ENCODE measurements around the gene PLCB3. TPM values are rescaled to one million over a fixed set of nuclear protein-coding genes. Genes with fewer than 3 reads are reported as not detected.
A peak's percentile ranks its signal among the peaks of the same experiment; 100 is the strongest.

Gene PLCB3
- total and polyA plus RNA-seq, 7 donors = 10.6 to 52.8 (median 17.7) TPM

DNA sequence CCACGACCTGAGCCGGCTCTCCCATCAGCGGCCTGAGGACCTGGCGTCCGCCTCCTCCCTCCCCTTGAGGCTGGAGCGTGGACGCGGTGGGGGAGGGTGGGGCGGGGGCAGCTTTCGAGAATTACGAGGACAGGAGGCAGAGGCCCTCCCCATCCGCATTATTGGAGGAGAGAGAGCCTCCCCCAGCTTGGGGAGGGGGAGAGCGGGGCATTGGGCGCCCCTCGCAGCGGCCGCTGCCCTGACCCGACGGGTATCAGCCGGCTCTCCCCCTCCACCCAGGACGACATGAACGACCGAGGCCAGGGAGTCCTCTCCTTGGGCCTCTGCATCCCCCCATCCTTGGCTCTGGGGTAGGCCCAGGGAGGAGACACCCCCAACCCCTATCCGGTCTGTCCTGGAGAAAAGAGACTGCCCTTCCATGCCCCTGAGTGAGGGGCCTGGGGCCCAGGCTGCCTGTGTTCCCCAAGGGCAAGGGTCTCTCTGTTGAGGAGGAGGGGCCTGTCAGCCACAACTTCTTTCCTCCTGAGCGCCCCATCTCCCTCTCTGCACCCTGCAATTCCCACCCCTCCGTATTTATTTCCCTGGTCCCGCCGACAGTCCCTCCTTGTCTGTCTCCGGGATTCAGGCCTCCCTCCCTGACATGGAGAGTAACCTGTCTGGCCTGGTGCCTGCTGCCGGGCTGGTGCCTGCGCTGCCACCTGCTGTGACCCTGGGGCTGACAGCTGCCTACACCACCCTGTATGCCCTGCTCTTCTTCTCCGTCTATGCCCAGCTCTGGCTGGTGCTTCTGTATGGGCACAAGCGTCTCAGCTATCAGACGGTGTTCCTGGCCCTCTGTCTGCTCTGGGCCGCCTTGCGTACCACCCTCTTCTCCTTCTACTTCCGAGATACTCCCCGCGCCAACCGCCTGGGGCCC lies 34.8 kb downstream of the PLCB3 start:
- 18 to 28% methylated on average over 40 of the region's 40 CpGs for WGBS, 2 donors
- H3K36me3 ChIP-seq = peaks cover 0 to 18% (median 10%) of the 10 kb centered on the region in 4 donors
- no peaks in the 10 kb centered on the region for H3K9me3 ChIP-seq
- DNase-seq = no peak
- H3K27ac ChIP-seq = peak overlapping the region; percentile 96 to 99 (median 98)
- intact Hi-C loops (cut with DNase I) = no loop called here
- peak overlapping the region; percentile 69 to 81 (median 76) for H3K4me3 ChIP-seq
- peaks cover 0 to 33% (median 30%) of the 10 kb centered on the region in 4 donors for H3K4me1 ChIP-seq
- H3K27me3 ChIP-seq = peaks cover 2 to 19% (median 15%) of the 10 kb centered on the region in 3 donors
- no peak for TF ChIP-seq POLR2A (IDR thresholded peaks at IDR 0.05)
- TF ChIP-seq, protein P1, sequence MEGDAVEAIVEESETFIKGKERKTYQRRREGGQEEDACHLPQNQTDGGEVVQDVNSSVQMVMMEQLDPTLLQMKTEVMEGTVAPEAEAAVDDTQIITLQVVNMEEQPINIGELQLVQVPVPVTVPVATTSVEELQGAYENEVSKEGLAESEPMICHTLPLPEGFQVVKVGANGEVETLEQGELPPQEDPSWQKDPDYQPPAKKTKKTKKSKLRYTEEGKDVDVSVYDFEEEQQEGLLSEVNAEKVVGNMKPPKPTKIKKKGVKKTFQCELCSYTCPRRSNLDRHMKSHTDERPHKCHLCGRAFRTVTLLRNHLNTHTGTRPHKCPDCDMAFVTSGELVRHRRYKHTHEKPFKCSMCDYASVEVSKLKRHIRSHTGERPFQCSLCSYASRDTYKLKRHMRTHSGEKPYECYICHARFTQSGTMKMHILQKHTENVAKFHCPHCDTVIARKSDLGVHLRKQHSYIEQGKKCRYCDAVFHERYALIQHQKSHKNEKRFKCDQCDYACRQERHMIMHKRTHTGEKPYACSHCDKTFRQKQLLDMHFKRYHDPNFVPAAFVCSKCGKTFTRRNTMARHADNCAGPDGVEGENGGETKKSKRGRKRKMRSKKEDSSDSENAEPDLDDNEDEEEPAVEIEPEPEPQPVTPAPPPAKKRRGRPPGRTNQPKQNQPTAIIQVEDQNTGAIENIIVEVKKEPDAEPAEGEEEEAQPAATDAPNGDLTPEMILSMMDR (IDR thresholded peaks at IDR 0.05) = no peak
- TF ChIP-seq POLR2AphosphoS5 (IDR thresholded peaks at IDR 0.05) = no peak
- no peak for TF ChIP-seq EP300 (IDR thresholded peaks at IDR 0.05)

DNA sequence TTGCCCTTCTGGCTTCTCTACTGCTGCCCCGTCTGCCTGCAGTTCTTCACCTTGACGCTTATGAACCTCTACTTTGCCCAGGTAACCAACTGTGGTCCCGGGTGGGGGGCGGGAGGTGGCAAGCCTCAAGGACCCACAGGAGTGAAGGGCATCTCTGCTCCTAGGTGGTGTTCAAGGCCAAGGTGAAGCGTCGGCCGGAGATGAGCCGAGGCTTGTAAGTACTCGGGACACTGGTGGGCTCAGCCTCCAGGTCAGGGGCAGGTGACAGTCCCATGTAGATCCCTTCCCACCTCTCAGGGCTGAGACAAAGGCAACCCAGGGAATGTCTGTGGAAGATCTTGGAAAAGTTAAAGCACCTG lies 35.5 kb downstream of the PLCB3 start:
- Histone ChIP-seq H3K36me3 (peaks cover 0 to 12% (median 6%) of the 10 kb centered on the region in 4 donors), H3K27me3 (peaks cover 8 to 26% (median 22%) of the 10 kb centered on the region in 3 donors), H3K4me3 (no peak overlapping the region), H3K27ac (no peak overlapping the region), H3K4me1 (peaks cover 0 to 39% (median 37%) of the 10 kb centered on the region in 4 donors), H3K9me3 (no peaks in the 10 kb centered on the region)
- DNase-seq = no peak
- 87 to 93% methylated on average over 9 of the region's 9 CpGs for WGBS, 2 donors
- intact Hi-C loops (cut with DNase I) = no loop called here
- TF ChIP-seq POLR2A (IDR thresholded peaks at IDR 0.05) (no peak), POLR2AphosphoS5 (IDR thresholded peaks at IDR 0.05) (no peak), EP300 (IDR thresholded peaks at IDR 0.05) (no peak)
- TF ChIP-seq, protein P1 (IDR thresholded peaks at IDR 0.05) = no peak

DNA sequence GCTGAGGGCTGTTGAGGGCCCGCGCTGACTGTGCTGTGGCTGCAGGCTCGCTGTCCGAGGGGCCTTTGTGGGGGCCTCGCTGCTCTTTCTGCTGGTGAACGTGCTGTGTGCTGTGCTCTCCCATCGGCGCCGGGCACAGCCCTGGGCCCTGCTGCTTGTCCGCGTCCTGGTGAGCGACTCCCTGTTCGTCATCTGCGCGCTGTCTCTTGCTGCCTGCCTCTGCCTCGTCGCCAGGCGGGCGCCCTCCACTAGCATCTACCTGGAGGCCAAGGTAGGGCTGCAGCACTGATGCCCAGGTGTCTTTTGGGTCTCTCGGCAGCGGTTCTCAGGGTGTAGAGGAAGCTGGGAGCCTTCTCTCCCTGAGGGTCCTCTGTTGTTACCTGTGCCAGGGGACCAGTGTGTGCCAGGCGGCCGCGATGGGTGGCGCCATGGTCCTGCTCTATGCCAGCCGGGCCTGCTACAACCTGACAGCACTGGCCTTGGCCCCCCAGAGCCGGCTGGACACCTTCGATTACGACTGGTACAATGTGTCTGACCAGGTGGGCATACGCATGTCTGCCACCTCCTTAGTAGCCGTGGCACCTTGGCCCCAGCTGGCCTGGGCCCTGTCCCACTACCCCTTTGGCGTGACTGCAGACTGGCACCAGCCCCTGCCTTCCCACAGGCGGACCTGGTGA lies 36.5 kb downstream of the PLCB3 start:
- 95 to 97% methylated on average over 33 of the region's 33 CpGs for WGBS, 2 donors
- Histone ChIP-seq H3K27ac (no peak overlapping the region), H3K27me3 (peaks cover 18 to 36% (median 32%) of the 10 kb centered on the region in 3 donors), H3K9me3 (no peaks in the 10 kb centered on the region), H3K4me3 (no peak overlapping the region), H3K36me3 (peaks cover 0 to 3% (median 0%) of the 10 kb centered on the region in 4 donors), H3K4me1 (peaks cover 0 to 48% (median 44%) of the 10 kb centered on the region in 4 donors)
- DNase-seq = no peak
- TF ChIP-seq, protein P1 (IDR thresholded peaks at IDR 0.05) = no peak
- TF ChIP-seq POLR2AphosphoS5 (IDR thresholded peaks at IDR 0.05) = no peak
- no peak for TF ChIP-seq EP300 (IDR thresholded peaks at IDR 0.05)
- no peak for TF ChIP-seq POLR2A (IDR thresholded peaks at IDR 0.05)
- intact Hi-C loops (cut with DNase I) = no loop called here

DNA sequence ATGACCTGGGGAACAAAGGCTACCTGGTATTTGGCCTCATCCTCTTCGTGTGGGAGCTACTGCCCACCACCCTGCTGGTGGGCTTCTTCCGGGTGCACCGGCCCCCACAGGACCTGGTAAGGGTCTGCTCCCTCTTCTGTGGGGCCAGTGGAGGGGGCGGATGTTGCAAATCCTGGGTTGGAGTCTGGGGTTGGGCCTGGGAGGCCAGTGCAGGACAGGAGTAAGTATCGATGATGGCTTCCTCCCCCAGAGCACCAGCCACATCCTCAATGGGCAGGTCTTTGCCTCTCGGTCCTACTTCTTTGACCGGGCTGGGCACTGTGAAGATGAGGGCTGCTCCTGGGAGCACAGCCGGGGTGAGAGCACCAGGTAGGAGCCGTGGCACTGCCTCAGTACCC lies 37.0 kb downstream of the PLCB3 start:
- no peak for DNase-seq
- intact Hi-C loops (cut with DNase I) = no loop called here
- Histone ChIP-seq H3K4me3 (no peak overlapping the region), H3K9me3 (no peaks in the 10 kb centered on the region), H3K27me3 (peaks cover 22 to 42% (median 37%) of the 10 kb centered on the region in 3 donors), H3K27ac (no peak overlapping the region), H3K4me1 (peaks cover 0 to 44% (median 38%) of the 10 kb centered on the region in 4 donors), H3K36me3 (no peaks in the 10 kb centered on the region)
- TF ChIP-seq EP300 (IDR thresholded peaks at IDR 0.05) = no peak
- WGBS, 2 donors = 92 to 94% methylated on average over 9 of the region's 9 CpGs

DNA sequence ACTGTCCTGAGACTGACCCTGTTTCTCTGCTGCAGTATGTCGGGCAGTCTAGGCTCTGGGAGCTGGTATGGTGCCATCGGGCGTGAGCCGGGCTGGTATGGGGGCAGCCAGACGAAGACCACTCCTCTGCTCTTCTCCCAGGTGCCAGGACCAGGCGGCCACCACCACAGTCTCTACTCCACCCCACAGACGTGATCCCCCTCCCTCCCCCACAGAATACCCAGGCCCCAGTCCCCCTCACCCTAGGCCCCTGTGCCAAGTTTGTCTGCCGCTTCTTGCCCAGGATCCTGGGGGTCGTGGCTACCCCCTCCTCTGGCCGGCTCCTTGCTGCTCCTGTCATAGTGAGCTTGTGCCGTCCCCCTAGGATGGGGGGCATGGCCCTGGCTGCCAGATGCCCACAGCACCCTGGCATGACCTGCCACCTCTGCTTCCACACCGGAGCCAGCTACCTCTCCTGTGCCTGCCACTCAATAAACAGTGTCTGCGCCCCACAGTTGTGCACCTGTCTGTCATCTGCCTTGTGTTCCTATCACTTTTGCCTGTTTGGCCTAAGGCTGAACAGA lies 37.8 kb downstream of the PLCB3 start:
- no peak overlapping the region for H3K27ac ChIP-seq
- WGBS, 2 donors = 92 to 95% methylated on average over 13 of the region's 13 CpGs
- peaks cover 22 to 49% (median 45%) of the 10 kb centered on the region in 3 donors for H3K27me3 ChIP-seq
- no peaks in the 10 kb centered on the region for H3K36me3 ChIP-seq
- intact Hi-C loops (cut with DNase I) = no loop called here
- H3K4me3 ChIP-seq = no peak overlapping the region
- no peaks in the 10 kb centered on the region for H3K9me3 ChIP-seq
- no peak for DNase-seq
- TF ChIP-seq EP300 (IDR thresholded peaks at IDR 0.05) = no peak
- no peak for TF ChIP-seq POLR2AphosphoS5 (IDR thresholded peaks at IDR 0.05)
- TF ChIP-seq, protein P1 (IDR thresholded peaks at IDR 0.05) = no peak
- no peak for TF ChIP-seq POLR2A (IDR thresholded peaks at IDR 0.05)
- peaks cover 0 to 37% (median 31%) of the 10 kb centered on the region in 4 donors for H3K4me1 ChIP-seq

Data from sigmoid colon (tissue), 7 donors.